ENCODE data around the gene PDIA2. TPM values are rescaled to one million over a fixed set of nuclear protein-coding genes. Genes with fewer than 3 reads are reported as not detected.

PDIA2 gene
- total and polyA plus RNA-seq, 10 of the 15 experiments (the other 5 are each of a cell fraction or from before 2014, with no cell fraction given): 0.11 to 0.36 TPM; not detected in 8

GRCh38 chr16:263944-264343 is 19.0 kb upstream of the PDIA2 start (continued):
- TF ChIP-seq PRDM15 (CRISPR knock-in tag; IDR thresholded peaks at IDR 0.05) (no peak), SMARCA5 (IDR thresholded peaks at IDR 0.05) (no peak), MAX (IDR thresholded peaks at IDR 0.05; ENCODE audit: low read depth, low read length) (no peak)

GRCh38 chr16:264440-264951 is 18.5 kb upstream of the PDIA2 start:
- H3K36me3 ChIP-seq (ENCODE audit: control insufficient read depth in 2 of 2, insufficient read depth in 2 of 2, low read length in 1 of 2): no peaks in the 10 kb centered on the region; a peak in 1 of 4 replicates
- SMC1A ChIA-PET (ENCODE audit: uncharacterized antibody, unreplicated experiment): no interaction called here
- intact Hi-C loops (cut with micrococcal nuclease; ENCODE audit: unreplicated experiment) (no loop called here), in situ Hi-C loops (cut with MboI) (no loop called here)
- H3K4me3 ChIP-seq: no peak overlapping the region
- no TSS peak for BruUV-seq (replicated peaks)
- ATAC-seq (no peak), FAIRE-seq (no peak), DNase-seq (ENCODE audit: low read depth, low spot score) (no peak)
- H3K79me2 ChIP-seq (ENCODE audit: control insufficient read depth, insufficient read depth, low read length): no peaks in the 10 kb centered on the region
- H3K9ac ChIP-seq (ENCODE audit: control insufficient read depth, insufficient read depth, low read length): no peak overlapping the region
- no peaks in the 10 kb centered on the region for H3K9me3 ChIP-seq (replicated peaks; ENCODE audit: control insufficient read depth, insufficient read depth, low read length)
- 79% methylated on average over 21 of the region's 23 CpGs for WGBS (ENCODE audit: insufficient coverage, insufficient replicate concordance, low lambda C conversion rate, missing lambda C conversion rate)
- CTCF ChIA-PET: no interaction called here
- RAD21 ChIA-PET (ENCODE audit: unreplicated experiment): no interaction called here
- H3K4me1 ChIP-seq (ENCODE audit: control insufficient read depth, insufficient read depth, low read length): no peaks in the 10 kb centered on the region
- no peaks in the 10 kb centered on the region for H4K20me1 ChIP-seq (ENCODE audit: control insufficient read depth, insufficient read depth)
- POLR2A ChIA-PET: no interaction called here
- no peak overlapping the region for H3K4me2 ChIP-seq (ENCODE audit: control insufficient read depth, insufficient read depth)
- H3K27ac ChIP-seq (ENCODE audit: control insufficient read depth, insufficient read depth): no peak overlapping the region
- H3K27me3 ChIP-seq (replicated peaks in 1 of 2; ENCODE audit: control insufficient read depth in 2 of 2, insufficient read depth in 2 of 2, low read length in 1 of 2): no peaks in the 10 kb centered on the region
- no peak overlapping the region for H2AFZ ChIP-seq (ENCODE audit: control insufficient read depth, low read depth, low read length)
- TF ChIP-seq ASH2L (IDR thresholded peaks at IDR 0.05; ENCODE audit: borderline replicate concordance, low read depth): no peak
- TF ChIP-seq ZBTB33 (IDR thresholded peaks at IDR 0.05): no peak
- TF ChIP-seq HDGF (IDR thresholded peaks at IDR 0.05): no peak
- TF ChIP-seq IRF3 (IDR thresholded peaks at IDR 0.05): no peak
- TF ChIP-seq CBFB (IDR thresholded peaks at IDR 0.05; ENCODE audit: low read depth): no peak
- no peak for TF ChIP-seq JUNB (IDR thresholded peaks at IDR 0.05)
- TF ChIP-seq CUX1 (IDR thresholded peaks at IDR 0.05; ENCODE audit: insufficient replicate concordance, low read depth, low read length): no peak
